Activated CD4-positive, alpha-beta T cell treated with anti-CD3 and anti-CD28 coated beads for 48 hours (primary cell): ENCODE results near the gene FAM110D.
A peak's percentile ranks its signal among the peaks of the same experiment; 100 is the strongest.

ENCODE experiments used
- DNase-seq: peaks from one replicate; pipeline ENCODE4 v3.0.0-alpha.2; 2020

Gene FAM110D

GRCh38 chr1:26130695-26131094 is 28.2 kb upstream of the FAM110D start:
- no peak for DNase-seq

- no peak for DNase-seq
Measured at GRCh38 chr1:26132128-26132833, 26.6 kb upstream of the FAM110D start.

GRCh38 chr1:26132834-26133167 is 26.1 kb upstream of the FAM110D start:
- DNase-seq, result no peak

GRCh38 chr1:26134466-26134865 is 24.4 kb upstream of the FAM110D start:
- DNase-seq, result no peak

GRCh38 chr1:26138974-26139558 is 19.8 kb upstream of the FAM110D start:
- no peak for DNase-seq

- no peak for DNase-seq
Measured at GRCh38 chr1:26142159-26142558, 16.7 kb upstream of the FAM110D start.

- peak; percentile 78 for DNase-seq
Measured at GRCh38 chr1:26145041-26145959, 13.6 kb upstream of the FAM110D start.

GRCh38 chr1:26145960-26146294 is 13.0 kb upstream of the FAM110D start:
- DNase-seq, result no peak

- DNase-seq, result no peak
Measured at GRCh38 chr1:26148887-26149286, 10.0 kb upstream of the FAM110D start.

GRCh38 chr1:26153966-26154532 is 4.8 kb upstream of the FAM110D start:
- no peak for DNase-seq

GRCh38 chr1:26154750-26155149 is 4.1 kb upstream of the FAM110D start:
- no peak for DNase-seq

GRCh38 chr1:26155370-26156284 is 3.3 kb upstream of the FAM110D start:
- no peak for DNase-seq

- no peak for DNase-seq
Measured at GRCh38 chr1:26156285-26157038, 2.4 kb upstream of the FAM110D start.

- no peak for DNase-seq
Measured at GRCh38 chr1:26158271-26158907, 490 bp upstream of the FAM110D start.

- DNase-seq, result no peak
Measured at GRCh38 chr1:26159743-26160039, 812 bp downstream of the FAM110D start.

- DNase-seq, result no peak
Measured at GRCh38 chr1:26160527-26161414, 1.9 kb downstream of the FAM110D start.

GRCh38 chr1:26161415-26162219 is 2.7 kb downstream of the FAM110D start:
- peak; percentile 62 for DNase-seq

GRCh38 chr1:26162220-26162709 is 3.4 kb downstream of the FAM110D start:
- no peak for DNase-seq

GRCh38 chr1:26163684-26164035 is 4.8 kb downstream of the FAM110D start:
- DNase-seq, result no peak
